HG03575 (cell line): ENCODE measurements around the gene TMEM74B.

Experiments
- ATAC-seq: cut with Tn5 transposase; IDR thresholded peaks from one replicate; pipeline ENCODE4 v1.9.1; 2021; ENCODE audit not compliant: unreplicated experiment, insufficient number of reproducible peaks, low FRiP score; ENCODE audit errors: extremely low read depth

Gene TMEM74B

GRCh38 chr20:1206366-1207148, 21.8 kb upstream of the TMEM74B start:
- ATAC-seq: no peak

GRCh38 chr20:1205802-1206201, 21.0 kb upstream of the TMEM74B start:
- ATAC-seq: no peak

- ATAC-seq: no peak
Measured at GRCh38 chr20:1204576-1204975, 19.8 kb upstream of the TMEM74B start.

GRCh38 chr20:1204113-1204512, 19.3 kb upstream of the TMEM74B start:
- no peak for ATAC-seq

GRCh38 chr20:1203630-1204029, 18.8 kb upstream of the TMEM74B start:
- ATAC-seq: no peak

GRCh38 chr20:1202762-1203504, 18.2 kb upstream of the TMEM74B start, which contains the start of gene C20orf202:
TSS of gene C20orf202 (plus strand) at chr20:1203454. CDS start at chr20:1203586, 132 bp downstream.
- ATAC-seq: no peak

- no peak for ATAC-seq
Measured at GRCh38 chr20:1199964-1200363, 15.2 kb upstream of the TMEM74B start.

- ATAC-seq: no peak
Measured at GRCh38 chr20:1199212-1199873, 14.6 kb upstream of the TMEM74B start.

GRCh38 chr20:1198751-1199150, 14.0 kb upstream of the TMEM74B start:
- ATAC-seq: no peak

- no peak for ATAC-seq
Measured at GRCh38 chr20:1197801-1198200, 13.0 kb upstream of the TMEM74B start.

GRCh38 chr20:1196634-1197033, 11.9 kb upstream of the TMEM74B start:
- no peak for ATAC-seq

GRCh38 chr20:1195226-1195625, 10.4 kb upstream of the TMEM74B start:
- no peak for ATAC-seq

GRCh38 chr20:1191299-1191698, 6.5 kb upstream of the TMEM74B start:
- no peak for ATAC-seq

GRCh38 chr20:1190847-1191246, 6.1 kb upstream of the TMEM74B start:
- no peak for ATAC-seq

- no peak for ATAC-seq
Measured at GRCh38 chr20:1189827-1190226, 5.0 kb upstream of the TMEM74B start.

- no peak for ATAC-seq
Measured at GRCh38 chr20:1188347-1188746, 3.6 kb upstream of the TMEM74B start.

- no peak for ATAC-seq
Measured at GRCh38 chr20:1187605-1188171, 2.9 kb upstream of the TMEM74B start.

GRCh38 chr20:1186367-1186991, 1.7 kb upstream of the TMEM74B start:
- ATAC-seq: no peak

- no peak for ATAC-seq
Measured at GRCh38 chr20:1185790-1186334, 1.1 kb upstream of the TMEM74B start.
